Measurements from ENCODE around the gene NDEL1.

The NDEL1 gene

DNA sequence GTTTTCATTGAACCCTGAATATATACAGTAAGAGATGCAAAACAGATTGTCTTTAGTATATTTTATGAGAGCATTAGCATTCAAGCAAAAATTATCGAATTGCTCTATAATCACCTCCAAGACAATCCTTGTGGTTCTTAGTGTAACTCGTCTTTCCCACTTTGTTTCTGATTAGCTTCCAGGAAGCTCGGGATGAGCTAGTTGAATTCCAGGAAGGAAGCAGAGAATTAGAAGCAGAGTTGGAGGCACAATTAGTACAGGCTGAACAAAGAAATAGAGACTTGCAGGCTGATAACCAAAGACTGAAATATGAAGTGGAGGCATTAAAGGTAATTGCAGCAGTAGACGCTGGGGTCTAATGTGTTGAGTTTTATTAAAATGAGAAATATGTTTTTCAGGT, 9.9 kb downstream of the NDEL1 start:
- ATAC-seq, result no peak
- no peak for TF ChIP-seq ZFP30 (CRISPR knock-in tag; IDR thresholded peaks at IDR 0.05)
- TF ChIP-seq, protein P1, sequence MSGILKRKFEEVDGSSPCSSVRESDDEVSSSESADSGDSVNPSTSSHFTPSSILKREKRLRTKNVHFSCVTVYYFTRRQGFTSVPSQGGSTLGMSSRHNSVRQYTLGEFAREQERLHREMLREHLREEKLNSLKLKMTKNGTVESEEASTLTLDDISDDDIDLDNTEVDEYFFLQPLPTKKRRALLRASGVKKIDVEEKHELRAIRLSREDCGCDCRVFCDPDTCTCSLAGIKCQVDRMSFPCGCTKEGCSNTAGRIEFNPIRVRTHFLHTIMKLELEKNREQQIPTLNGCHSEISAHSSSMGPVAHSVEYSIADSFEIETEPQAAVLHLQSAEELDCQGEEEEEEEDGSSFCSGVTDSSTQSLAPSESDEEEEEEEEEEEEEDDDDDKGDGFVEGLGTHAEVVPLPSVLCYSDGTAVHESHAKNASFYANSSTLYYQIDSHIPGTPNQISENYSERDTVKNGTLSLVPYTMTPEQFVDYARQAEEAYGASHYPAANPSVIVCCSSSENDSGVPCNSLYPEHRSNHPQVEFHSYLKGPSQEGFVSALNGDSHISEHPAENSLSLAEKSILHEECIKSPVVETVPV (CRISPR knock-in tag; IDR thresholded peaks at IDR 0.05), result no peak
- TF ChIP-seq, protein P2, sequence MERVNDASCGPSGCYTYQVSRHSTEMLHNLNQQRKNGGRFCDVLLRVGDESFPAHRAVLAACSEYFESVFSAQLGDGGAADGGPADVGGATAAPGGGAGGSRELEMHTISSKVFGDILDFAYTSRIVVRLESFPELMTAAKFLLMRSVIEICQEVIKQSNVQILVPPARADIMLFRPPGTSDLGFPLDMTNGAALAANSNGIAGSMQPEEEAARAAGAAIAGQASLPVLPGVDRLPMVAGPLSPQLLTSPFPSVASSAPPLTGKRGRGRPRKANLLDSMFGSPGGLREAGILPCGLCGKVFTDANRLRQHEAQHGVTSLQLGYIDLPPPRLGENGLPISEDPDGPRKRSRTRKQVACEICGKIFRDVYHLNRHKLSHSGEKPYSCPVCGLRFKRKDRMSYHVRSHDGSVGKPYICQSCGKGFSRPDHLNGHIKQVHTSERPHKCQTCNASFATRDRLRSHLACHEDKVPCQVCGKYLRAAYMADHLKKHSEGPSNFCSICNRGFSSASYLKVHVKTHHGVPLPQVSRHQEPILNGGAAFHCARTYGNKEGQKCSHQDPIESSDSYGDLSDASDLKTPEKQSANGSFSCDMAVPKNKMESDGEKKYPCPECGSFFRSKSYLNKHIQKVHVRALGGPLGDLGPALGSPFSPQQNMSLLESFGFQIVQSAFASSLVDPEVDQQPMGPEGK (CRISPR knock-in tag; IDR thresholded peaks at IDR 0.05; ENCODE audit: borderline replicate concordance), result no peak
- TF ChIP-seq CREB5 (CRISPR knock-in tag; IDR thresholded peaks at IDR 0.05; ENCODE audit: low read depth), result no peak
- no peak for TF ChIP-seq PPARA (CRISPR knock-in tag; IDR thresholded peaks at IDR 0.05; ENCODE audit: borderline replicate concordance)
- TF ChIP-seq RARB (CRISPR knock-in tag; IDR thresholded peaks at IDR 0.05), result no peak
- TF ChIP-seq TCF4 (CRISPR knock-in tag; IDR thresholded peaks at IDR 0.05; ENCODE audit: borderline replicate concordance), result no peak
- no peak for TF ChIP-seq OSR1 (CRISPR knock-in tag; IDR thresholded peaks at IDR 0.05)
- TF ChIP-seq GLIS3 (CRISPR knock-in tag; IDR thresholded peaks at IDR 0.05), result no peak
- no peak for TF ChIP-seq CSDC2 (CRISPR knock-in tag; IDR thresholded peaks at IDR 0.05)
- TF ChIP-seq, protein P3, sequence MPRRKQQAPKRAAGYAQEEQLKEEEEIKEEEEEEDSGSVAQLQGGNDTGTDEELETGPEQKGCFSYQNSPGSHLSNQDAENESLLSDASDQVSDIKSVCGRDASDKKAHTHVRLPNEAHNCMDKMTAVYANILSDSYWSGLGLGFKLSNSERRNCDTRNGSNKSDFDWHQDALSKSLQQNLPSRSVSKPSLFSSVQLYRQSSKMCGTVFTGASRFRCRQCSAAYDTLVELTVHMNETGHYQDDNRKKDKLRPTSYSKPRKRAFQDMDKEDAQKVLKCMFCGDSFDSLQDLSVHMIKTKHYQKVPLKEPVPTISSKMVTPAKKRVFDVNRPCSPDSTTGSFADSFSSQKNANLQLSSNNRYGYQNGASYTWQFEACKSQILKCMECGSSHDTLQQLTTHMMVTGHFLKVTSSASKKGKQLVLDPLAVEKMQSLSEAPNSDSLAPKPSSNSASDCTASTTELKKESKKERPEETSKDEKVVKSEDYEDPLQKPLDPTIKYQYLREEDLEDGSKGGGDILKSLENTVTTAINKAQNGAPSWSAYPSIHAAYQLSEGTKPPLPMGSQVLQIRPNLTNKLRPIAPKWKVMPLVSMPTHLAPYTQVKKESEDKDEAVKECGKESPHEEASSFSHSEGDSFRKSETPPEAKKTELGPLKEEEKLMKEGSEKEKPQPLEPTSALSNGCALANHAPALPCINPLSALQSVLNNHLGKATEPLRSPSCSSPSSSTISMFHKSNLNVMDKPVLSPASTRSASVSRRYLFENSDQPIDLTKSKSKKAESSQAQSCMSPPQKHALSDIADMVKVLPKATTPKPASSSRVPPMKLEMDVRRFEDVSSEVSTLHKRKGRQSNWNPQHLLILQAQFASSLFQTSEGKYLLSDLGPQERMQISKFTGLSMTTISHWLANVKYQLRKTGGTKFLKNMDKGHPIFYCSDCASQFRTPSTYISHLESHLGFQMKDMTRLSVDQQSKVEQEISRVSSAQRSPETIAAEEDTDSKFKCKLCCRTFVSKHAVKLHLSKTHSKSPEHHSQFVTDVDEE (CRISPR knock-in tag; IDR thresholded peaks at IDR 0.05), result no peak

DNA sequence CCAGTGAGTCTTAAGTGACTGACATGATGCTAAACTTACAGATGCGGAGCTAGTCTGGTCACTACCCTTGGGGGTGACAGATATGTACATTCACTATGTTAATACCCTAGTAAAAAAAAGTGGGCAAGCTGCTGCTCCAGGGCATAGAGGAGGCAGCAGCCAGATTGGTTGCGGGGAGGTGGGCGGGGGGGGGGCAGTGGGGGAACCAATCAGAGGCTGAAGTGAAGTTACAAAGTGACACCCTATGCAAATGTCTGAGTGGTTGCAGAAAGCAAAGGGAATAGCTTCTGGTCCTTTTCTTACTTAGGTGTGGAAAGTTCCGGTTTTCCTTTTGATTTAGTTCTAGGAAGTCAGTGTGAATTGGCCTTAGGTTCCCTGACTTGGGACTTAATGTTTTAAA, 12.1 kb downstream of the NDEL1 start:
- TF ChIP-seq OSR1 (CRISPR knock-in tag; IDR thresholded peaks at IDR 0.05) (no peak), ZNF70 (CRISPR knock-in tag; IDR thresholded peaks at IDR 0.05) (no peak), BACH2 (CRISPR knock-in tag; IDR thresholded peaks at IDR 0.05; ENCODE audit: borderline replicate concordance) (no peak), PPARA (CRISPR knock-in tag; IDR thresholded peaks at IDR 0.05; ENCODE audit: borderline replicate concordance) (no peak), ESRRG (CRISPR knock-in tag; IDR thresholded peaks at IDR 0.05) (no peak), SNAI2 (CRISPR knock-in tag; IDR thresholded peaks at IDR 0.05) (no peak), TOX (CRISPR knock-in tag; IDR thresholded peaks at IDR 0.05; ENCODE audit: borderline replicate concordance) (no peak), ZNF8 (CRISPR knock-in tag; IDR thresholded peaks at IDR 0.05) (no peak)
- TF ChIP-seq, protein P1 (CRISPR knock-in tag; IDR thresholded peaks at IDR 0.05), result no peak
- TF ChIP-seq, protein P3 (CRISPR knock-in tag; IDR thresholded peaks at IDR 0.05), result no peak
- TF ChIP-seq, protein P2 (CRISPR knock-in tag; IDR thresholded peaks at IDR 0.05; ENCODE audit: borderline replicate concordance), result no peak
- TF ChIP-seq, protein P4, sequence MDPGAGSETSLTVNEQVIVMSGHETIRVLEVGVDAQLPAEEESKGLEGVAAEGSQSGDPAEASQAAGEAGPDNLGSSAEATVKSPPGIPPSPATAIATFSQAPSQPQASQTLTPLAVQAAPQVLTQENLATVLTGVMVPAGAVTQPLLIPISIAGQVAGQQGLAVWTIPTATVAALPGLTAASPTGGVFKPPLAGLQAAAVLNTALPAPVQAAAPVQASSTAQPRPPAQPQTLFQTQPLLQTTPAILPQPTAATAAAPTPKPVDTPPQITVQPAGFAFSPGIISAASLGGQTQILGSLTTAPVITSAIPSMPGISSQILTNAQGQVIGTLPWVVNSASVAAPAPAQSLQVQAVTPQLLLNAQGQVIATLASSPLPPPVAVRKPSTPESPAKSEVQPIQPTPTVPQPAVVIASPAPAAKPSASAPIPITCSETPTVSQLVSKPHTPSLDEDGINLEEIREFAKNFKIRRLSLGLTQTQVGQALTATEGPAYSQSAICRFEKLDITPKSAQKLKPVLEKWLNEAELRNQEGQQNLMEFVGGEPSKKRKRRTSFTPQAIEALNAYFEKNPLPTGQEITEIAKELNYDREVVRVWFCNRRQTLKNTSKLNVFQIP (CRISPR knock-in tag; IDR thresholded peaks at IDR 0.05; ENCODE audit: borderline replicate concordance, low read depth), result no peak
- ATAC-seq, result no peak

Data from SK-N-SH treated with all-trans-retinoic acid at 6 μM for 48 hours (cell line).